ENCODE data around the gene JCAD. TPM values are rescaled to one million over a fixed set of nuclear protein-coding genes. Genes with fewer than 3 reads are reported as not detected.

Gene JCAD
- total RNA-seq, 2 donors from 2014 or later: 8.3 to 113 TPM

DNA sequence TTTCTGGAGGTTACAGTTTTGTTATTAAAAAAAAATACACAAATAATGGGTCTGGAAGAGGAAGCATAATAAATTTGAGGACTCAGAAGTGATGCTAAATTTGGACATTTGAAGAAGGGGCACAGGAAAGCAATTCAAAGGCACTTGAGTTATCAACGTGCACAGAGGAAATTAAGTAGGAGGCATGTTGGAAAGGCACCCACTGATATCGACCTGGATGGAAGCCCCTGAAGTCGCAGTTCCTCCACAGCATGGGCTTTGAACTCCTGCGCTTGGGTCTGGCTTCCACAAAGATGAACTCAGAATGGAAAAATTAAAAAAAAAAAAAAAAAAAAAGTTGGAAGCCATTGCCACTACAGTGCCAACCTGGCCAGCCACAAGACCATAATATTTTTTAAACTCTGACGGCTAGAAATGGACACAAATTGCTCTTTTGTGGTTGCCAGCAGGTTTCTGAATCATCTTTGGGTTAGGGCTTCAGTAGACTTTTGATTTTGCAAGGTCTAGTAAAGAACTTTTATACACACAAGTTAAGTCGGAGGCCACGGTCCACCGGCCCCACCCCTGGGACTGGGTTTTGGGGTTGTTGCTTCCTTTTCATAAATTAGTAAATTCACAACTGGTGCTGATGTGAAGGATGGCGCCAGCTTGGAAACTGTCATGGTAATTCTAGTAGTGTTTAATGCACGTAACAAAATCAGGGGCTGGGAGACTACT is 21.6 kb downstream of the JCAD start:
- no peaks in the 10 kb centered on the region for H3K4me1 ChIP-seq (replicated peaks)
- H3K27ac ChIP-seq: no peak overlapping the region
- H3K4me3 ChIP-seq: no peak overlapping the region
- 83% methylated on average over 10 of the region's 10 CpGs for WGBS
- no peaks in the 10 kb centered on the region for H3K27me3 ChIP-seq (replicated peaks; ENCODE audit: insufficient read depth)
- H3K36me3 ChIP-seq: no peaks in the 10 kb centered on the region
- TF ChIP-seq, protein P1, sequence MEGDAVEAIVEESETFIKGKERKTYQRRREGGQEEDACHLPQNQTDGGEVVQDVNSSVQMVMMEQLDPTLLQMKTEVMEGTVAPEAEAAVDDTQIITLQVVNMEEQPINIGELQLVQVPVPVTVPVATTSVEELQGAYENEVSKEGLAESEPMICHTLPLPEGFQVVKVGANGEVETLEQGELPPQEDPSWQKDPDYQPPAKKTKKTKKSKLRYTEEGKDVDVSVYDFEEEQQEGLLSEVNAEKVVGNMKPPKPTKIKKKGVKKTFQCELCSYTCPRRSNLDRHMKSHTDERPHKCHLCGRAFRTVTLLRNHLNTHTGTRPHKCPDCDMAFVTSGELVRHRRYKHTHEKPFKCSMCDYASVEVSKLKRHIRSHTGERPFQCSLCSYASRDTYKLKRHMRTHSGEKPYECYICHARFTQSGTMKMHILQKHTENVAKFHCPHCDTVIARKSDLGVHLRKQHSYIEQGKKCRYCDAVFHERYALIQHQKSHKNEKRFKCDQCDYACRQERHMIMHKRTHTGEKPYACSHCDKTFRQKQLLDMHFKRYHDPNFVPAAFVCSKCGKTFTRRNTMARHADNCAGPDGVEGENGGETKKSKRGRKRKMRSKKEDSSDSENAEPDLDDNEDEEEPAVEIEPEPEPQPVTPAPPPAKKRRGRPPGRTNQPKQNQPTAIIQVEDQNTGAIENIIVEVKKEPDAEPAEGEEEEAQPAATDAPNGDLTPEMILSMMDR (IDR thresholded peaks at IDR 0.05): no peak
- TF ChIP-seq POLR2AphosphoS5 (IDR thresholded peaks at IDR 0.05): no peak
- no peak for TF ChIP-seq POLR2A (IDR thresholded peaks at IDR 0.05)
- no peak for DNase-seq (ENCODE audit: low spot score)
- intact Hi-C loops (cut with DNase I): no loop called here
- no peaks in the 10 kb centered on the region for H3K9me3 ChIP-seq

DNA sequence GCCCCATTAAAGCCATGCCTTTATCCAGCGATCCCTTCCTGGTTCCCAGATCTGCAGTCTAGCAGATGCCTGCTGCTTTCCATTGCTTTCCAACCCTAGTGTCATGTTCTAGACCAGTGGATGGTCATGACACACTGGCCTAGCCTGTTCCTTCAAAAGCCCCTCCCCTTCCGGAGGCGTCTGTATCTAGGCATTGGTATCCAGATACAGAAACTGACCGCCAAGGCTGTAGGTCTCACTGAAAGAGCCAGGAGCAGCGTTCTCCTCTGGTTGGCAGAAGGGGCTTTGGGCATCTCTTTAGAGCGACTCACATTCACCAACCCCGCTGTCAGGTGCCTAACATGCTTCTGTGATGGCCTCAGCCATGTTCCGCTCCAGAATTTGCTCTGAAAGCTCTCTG is 22.6 kb downstream of the JCAD start:
- Histone ChIP-seq H3K27me3 (replicated peaks; ENCODE audit: insufficient read depth) (no peaks in the 10 kb centered on the region), H3K4me1 (replicated peaks) (no peaks in the 10 kb centered on the region), H3K27ac (no peak overlapping the region), H3K4me3 (no peak overlapping the region), H3K9me3 (no peaks in the 10 kb centered on the region), H3K36me3 (no peaks in the 10 kb centered on the region)
- WGBS: 93% methylated on average over 8 of the region's 8 CpGs
- intact Hi-C loops (cut with DNase I): no loop called here
- no peak for TF ChIP-seq POLR2A (IDR thresholded peaks at IDR 0.05)
- TF ChIP-seq, protein P1 (IDR thresholded peaks at IDR 0.05): no peak
- TF ChIP-seq POLR2AphosphoS5 (IDR thresholded peaks at IDR 0.05): no peak
- DNase-seq (ENCODE audit: low spot score): no peak

DNA sequence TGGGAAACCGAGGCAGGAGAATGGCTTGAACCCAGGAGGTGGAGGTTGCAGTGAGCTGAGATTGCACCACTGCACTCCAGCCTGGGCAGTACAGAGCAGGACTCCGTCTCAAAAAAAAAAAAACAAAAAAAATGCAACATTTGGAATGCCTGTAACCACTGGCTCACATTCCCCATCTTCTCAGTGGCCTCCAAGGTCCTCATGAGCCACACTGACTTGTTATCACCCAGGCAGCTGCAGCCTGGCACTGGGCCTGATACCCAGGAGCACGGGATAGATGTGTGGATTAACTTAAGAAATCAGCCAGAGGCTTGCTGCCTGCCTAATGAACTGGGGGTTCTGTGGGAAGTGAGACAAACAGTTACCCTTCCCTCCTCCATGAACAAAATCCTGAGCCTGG is 23.0 kb downstream of the JCAD start:
- Histone ChIP-seq H3K9me3 (no peaks in the 10 kb centered on the region), H3K4me3 (no peak overlapping the region), H3K4me1 (replicated peaks) (no peaks in the 10 kb centered on the region), H3K27ac (no peak overlapping the region), H3K27me3 (replicated peaks; ENCODE audit: insufficient read depth) (no peaks in the 10 kb centered on the region), H3K36me3 (no peaks in the 10 kb centered on the region)
- intact Hi-C loops (cut with DNase I): no loop called here
- no peak for DNase-seq (ENCODE audit: low spot score)
- TF ChIP-seq POLR2AphosphoS5 (IDR thresholded peaks at IDR 0.05) (no peak), POLR2A (IDR thresholded peaks at IDR 0.05) (no peak)
- TF ChIP-seq, protein P1 (IDR thresholded peaks at IDR 0.05): no peak
- 93% methylated on average over 3 of the region's 3 CpGs for WGBS

DNA sequence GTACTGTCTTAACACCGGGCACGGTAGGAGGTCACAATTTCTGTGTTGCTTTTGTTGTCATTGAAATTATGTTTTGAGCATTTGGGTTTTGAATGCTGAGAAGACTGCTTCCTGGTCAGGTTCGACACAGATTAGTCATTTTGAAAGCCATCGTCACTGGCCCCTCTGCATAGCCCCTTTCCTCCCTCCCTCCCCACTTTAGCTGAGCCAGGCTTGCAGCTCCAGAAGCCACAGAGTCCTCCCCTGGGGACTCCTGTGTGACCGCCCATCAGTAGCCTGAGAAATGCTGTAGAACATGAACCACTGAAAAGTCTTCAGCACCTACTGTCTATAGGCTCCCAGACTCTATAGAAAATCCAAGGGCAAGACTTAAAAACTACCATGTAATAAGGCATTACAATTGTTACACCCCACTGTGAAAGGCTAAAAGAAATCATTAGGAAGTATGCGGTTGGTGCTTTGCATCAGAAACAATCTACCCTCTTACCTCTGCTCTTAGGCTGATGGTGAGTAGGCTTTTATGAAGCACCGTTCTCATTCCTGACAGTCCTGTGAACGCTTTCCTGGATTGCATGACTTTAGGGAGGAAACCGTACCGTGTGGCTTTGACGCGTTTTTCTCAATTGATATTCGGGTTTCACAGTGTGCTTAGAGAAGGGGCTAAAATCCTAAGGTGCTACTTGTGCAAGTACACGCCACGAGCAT is 24.8 kb downstream of the JCAD start:
- H3K27ac ChIP-seq: no peak overlapping the region
- H3K27me3 ChIP-seq (replicated peaks; ENCODE audit: insufficient read depth): no peaks in the 10 kb centered on the region
- no peaks in the 10 kb centered on the region for H3K36me3 ChIP-seq
- intact Hi-C loops (cut with DNase I): no loop called here
- 88% methylated on average over 15 of the region's 15 CpGs for WGBS
- no peaks in the 10 kb centered on the region for H3K9me3 ChIP-seq
- DNase-seq (ENCODE audit: low spot score): no peak
- no peak overlapping the region for H3K4me3 ChIP-seq
- H3K4me1 ChIP-seq (replicated peaks): no peaks in the 10 kb centered on the region
- TF ChIP-seq POLR2A (IDR thresholded peaks at IDR 0.05): no peak
- TF ChIP-seq, protein P1 (IDR thresholded peaks at IDR 0.05): no peak
- no peak for TF ChIP-seq POLR2AphosphoS5 (IDR thresholded peaks at IDR 0.05)

DNA sequence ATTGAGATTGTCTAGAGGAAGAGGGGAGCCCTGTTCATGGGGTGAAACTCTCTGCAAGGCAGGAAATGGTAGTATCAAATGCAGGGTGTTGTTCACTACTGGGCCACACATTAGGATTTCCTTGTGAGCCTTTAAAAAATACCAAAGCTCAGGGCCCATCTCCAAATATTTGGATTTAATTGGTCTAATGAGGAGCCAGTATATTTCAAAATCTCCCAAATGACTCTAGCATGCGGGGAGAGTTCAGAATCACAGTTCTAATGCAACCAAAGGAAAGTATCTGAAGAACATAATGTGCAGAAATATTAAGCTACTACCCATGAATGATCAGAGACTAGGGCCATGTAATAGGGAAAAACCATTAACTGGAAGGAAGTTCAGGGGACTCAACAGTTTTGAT is 27.3 kb downstream of the JCAD start:
- Histone ChIP-seq H3K4me3 (no peak overlapping the region), H3K27me3 (replicated peaks; ENCODE audit: insufficient read depth) (no peaks in the 10 kb centered on the region), H3K4me1 (replicated peaks) (peaks cover 9% of the 10 kb centered on the region), H3K9me3 (no peaks in the 10 kb centered on the region), H3K36me3 (no peaks in the 10 kb centered on the region), H3K27ac (no peak overlapping the region)
- intact Hi-C loops (cut with DNase I): no loop called here
- no peak for DNase-seq (ENCODE audit: low spot score)
- TF ChIP-seq, protein P1 (IDR thresholded peaks at IDR 0.05): no peak
- TF ChIP-seq POLR2AphosphoS5 (IDR thresholded peaks at IDR 0.05) (no peak), POLR2A (IDR thresholded peaks at IDR 0.05) (no peak)
- 90% methylated on average over 1 of the region's 1 CpG for WGBS

Data from prostate gland (tissue), 2 donors.